Measurements from ENCODE around the gene OVCA2.

The OVCA2 gene

DNA sequence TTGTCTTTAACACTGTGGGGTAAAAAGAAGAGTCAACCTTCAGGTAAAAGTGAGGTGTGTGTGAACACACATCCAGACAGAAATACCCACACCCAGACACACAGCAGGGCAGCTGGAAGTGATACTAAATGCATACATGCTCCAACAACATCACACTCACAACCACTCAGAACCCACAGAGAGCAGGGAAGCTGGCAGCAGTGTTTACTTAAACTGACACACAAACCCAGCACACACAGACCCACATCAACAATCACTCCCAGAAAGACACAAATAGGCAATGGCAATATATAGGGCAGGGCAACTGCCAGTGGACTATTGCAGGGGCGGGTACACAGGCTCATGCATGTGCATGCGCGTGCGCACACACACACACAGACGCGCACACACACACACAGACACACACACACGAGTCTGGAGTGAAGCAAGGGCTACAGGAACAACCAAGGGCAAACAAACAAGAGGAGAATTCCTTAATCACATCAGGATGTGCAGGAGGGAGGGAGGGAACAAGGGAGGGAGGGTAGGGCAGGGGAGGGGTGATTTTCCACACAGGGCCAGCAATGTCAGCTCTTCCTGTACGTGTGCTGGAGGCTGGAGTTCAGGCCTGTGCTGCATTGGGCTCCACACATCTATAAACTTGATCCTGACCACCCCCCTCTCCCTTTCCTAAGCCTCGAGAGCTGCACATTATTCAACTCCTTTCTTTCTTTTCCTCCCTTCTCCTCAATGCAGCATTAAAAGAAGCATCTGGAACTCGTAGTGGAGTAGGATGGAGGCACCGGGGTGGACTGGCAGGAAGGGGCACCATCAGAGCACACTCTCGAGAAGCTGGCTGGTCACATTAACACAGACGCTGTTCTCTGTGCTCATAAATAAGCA is 43.2 kb downstream of the OVCA2 start:
- no peak for DNase-seq (ENCODE audit: low read depth in 3 of 3, low spot score in 1 of 3)

DNA sequence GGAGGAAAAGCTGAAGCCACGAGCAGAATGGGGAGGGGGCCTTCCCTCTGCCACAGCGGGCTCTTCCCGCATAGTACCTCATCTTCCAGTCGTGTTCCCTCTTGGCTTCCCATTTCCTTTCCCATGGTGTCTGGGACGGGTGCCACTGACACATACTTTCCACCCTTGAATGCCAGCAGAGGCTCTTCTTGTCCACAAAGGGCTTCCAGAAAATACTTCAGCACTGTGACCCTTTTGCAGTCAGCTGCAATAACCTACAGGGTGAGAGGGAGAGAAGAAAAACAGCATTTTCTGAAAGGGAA is 43.8 kb downstream of the OVCA2 start:
- DNase-seq (ENCODE audit: low read depth in 3 of 3, low spot score in 1 of 3), result no peak

DNA sequence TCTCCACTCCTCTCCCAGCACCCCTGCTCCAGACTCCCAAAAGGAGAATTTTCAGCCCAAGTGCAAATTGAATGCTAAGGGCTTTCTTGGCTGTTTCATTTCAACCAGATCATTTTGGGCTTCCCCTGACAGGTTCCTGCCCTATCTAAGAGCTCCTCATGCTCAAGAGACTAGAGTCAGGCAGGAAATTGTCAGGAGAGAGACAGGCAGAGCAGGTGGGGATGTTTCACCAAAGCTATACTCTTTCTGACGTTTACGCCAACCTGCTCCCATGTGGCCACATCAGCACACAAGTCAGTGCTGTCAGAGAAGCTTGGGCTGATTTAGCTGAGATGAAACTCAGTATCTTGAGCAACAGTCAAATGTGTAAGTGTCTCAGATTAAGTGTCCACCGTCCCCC is 44.5 kb downstream of the OVCA2 start:
- DNase-seq (ENCODE audit: low read depth in 3 of 3, low spot score in 1 of 3), result no peak

DNA sequence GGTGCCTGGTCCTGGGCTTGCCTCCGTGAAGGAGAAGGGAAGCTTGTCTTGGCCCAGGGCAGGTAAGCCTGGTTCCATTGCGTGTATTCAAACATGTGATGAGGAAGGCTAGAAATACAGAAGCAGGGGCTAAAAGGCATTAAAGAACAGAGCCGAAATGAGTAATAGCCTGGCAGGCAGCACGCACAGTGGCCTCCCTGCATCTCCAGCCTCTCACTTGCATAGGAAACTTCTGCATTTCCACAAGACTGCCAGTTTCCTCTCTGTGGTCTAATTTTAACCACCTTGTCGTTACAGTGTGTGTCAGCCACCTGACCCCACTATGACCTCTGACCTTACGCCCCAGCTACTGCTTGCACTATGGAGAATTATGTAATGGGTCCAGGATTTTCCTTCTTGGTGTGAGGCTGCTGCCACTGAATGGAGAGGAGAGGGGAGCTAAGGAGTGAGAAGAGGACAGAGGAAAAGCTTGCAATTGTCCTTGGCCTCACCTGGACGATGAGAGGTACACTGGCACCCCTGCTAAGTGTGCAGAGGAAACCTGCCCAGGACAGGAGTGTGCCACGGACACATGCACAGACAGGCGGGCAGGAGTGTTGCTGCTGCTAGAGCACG is 45.9 kb downstream of the OVCA2 start:
- no peak for DNase-seq (ENCODE audit: low read depth in 3 of 3, low spot score in 1 of 3)

DNA sequence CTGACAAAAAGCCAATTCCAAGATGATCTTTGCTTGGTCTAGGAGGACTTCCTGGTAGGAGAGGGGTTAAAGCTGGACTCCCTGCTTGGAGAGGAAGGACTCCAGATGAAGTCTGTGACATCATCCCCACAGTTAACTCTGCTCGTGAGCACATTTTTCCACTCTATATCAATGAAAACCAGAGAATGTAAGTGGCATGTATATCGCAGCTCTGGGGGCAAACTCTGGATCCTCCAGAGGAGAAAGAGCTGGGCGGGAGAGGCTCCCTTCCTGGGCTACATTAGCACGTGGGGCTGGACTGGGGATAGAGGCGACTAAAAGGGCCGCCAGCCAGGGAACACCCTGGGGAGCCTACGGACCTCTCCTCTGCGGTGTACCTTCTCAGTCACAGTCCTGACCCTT is 47.2 kb downstream of the OVCA2 start:
- no peak for DNase-seq (ENCODE audit: low read depth in 3 of 3, low spot score in 1 of 3)

DNA sequence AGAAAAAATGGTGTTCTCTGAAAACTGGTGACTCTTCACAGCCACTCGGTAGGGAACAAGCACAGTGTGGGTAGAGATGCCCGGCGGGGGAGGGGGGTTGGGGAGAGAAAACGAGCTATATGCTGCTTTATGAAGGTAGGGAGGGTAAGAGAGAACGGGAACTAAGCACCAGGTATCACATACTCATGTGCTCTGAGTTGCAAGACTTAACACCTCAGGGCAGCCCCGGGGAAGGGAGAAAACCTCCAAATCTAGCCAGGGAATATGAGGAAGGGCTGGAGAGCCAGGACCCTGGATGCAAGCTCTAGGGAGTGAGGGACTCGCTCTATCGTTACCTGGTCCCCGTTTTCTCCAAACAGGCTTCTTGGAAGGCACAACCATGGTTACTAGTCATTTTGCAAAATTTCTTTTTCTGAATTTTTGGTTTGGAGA is 48.4 kb downstream of the OVCA2 start:
- no peak for DNase-seq (ENCODE audit: low read depth in 3 of 3, low spot score in 1 of 3)

DNA sequence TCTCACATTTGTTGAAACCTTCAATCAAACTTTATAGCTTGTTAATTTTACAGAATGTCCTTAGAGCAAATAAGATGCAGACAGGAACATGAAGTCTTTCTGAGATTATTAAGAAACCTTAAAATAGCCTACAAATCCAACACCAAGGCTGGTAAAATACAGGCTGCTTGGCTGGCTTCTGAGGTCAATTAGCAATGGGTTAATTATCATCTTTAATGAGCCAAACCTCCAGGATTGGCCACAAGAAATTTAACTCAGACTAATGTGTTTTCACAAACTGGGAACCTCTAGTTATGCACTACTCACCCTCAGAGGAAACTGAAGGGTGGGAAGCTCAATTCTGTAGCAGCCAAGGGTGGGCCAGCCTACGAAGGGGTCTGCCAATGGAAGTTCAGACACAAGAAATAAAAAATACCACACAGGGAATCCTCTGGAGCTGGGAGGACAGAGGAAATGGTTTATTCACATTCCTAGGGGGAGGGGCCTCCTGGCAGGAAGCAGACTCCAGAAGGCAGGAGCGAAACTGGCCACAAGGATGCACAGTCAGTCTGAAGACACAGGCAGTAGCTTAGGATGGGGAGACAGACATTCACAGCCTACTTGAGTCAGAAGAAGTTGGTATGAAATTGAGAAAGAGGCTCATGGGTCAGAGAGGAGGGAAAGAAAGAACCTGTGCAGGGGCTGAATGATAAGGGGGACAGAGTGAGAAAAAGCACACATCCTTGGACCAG is 49.1 kb downstream of the OVCA2 start:
- no peak for DNase-seq (ENCODE audit: low read depth in 3 of 3, low spot score in 1 of 3)

DNA sequence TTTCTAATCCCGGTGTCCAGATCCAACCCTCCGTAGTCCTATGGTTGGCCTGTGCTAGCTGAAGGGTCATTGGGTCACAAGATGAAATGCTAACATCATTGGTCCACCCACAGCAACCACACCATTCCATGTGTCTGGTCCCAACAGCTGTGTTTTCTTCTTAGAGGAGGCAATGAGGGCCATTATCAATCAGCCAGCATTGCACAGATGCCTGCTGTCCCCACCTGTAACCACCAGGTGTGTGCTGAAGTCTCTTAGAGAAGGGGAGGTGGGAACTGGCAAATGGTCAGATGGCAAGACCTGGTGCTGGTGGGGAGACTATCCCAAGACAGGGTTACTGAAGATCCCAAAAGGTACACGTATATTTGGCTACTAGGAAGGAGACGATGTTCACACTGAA is 50.4 kb downstream of the OVCA2 start:
- no peak for DNase-seq (ENCODE audit: low read depth in 3 of 3, low spot score in 1 of 3)
